IMR-90 (cell line): ENCODE measurements around the gene HMCN1. TPM values are rescaled to one million over a fixed set of nuclear protein-coding genes. Genes with fewer than 3 reads are reported as not detected.

Experiments
- ATAC-seq: fragments of 200-7000 bp; cut with Tn5 transposase; 2 replicates; pipeline ENCODE4 v1.9.1; 2020; ENCODE audit warnings: low read depth, mild to moderate bottlenecking, moderate library complexity
- BruUV-seq: library from RNA; stranded (reverse); fragments of 400-500 nt; replicated peaks from 2 replicates; lab custom pipeline; 2021; lab: Mats Ljungman, UMichigan
- CTCF ChIA-PET: fragments of 300-600 bp; formaldehyde crosslinking; extraction: SDS; loops from one replicate; lab custom pipeline; 2021; ENCODE audit warnings: antibody characterized with exemption; lab: Yijun Ruan, JAX
- POLR2A ChIA-PET: fragments of 300-600 bp; sonication (Branson Sonifier 250); formaldehyde crosslinking; loops from one replicate; lab custom pipeline; 2022; ENCODE audit warnings: antibody characterized with exemption; ENCODE audit not compliant: unreplicated experiment; lab: Charles Lee
- DNase-seq: peaks from one replicate; pipeline ENCODE4 v3.0.0; 2013
- H2AFZ ChIP-seq: replicated peaks from 2 replicates; pipeline ENCODE3; 2013; ENCODE audit warnings: low read length, mild to moderate bottlenecking; ENCODE audit not compliant: poor library complexity
- H2AK5ac ChIP-seq: 2 replicates; pipeline ENCODE4 v1.6.1; 2013; ENCODE audit warnings: low read depth, low read length, inconsistent platforms
- H2AK9ac ChIP-seq: replicated peaks from 2 replicates; pipeline ENCODE3; 2013; ENCODE audit warnings: mild to moderate bottlenecking, low read depth, low read length, moderate library complexity; ENCODE audit not compliant: poor library complexity
- H2BK120ac ChIP-seq: 2 replicates; pipeline ENCODE4 v1.6.1; 2013; ENCODE audit warnings: low read depth, low read length, inconsistent platforms
- H2BK15ac ChIP-seq: 3 replicates; pipeline ENCODE4 v1.6.1; 2013; ENCODE audit warnings: low read depth, low read length, inconsistent platforms
- H2BK20ac ChIP-seq: 2 replicates; pipeline ENCODE4 v1.6.1; 2013; ENCODE audit warnings: low read depth, mild to moderate bottlenecking, inconsistent platforms, low read length, moderate library complexity
- H2BK5ac ChIP-seq: 2 replicates; pipeline ENCODE4 v1.6.1; 2013; ENCODE audit warnings: mild to moderate bottlenecking, low read depth, low read length, inconsistent platforms; ENCODE audit not compliant: poor library complexity, severe bottlenecking
- H3K14ac ChIP-seq: replicated peaks from 2 replicates; pipeline ENCODE4 v1.6.1; 2013; ENCODE audit warnings: low read depth, low read length, inconsistent platforms
- H3K18ac ChIP-seq: 2 replicates; pipeline ENCODE4 v1.6.1; 2013; ENCODE audit warnings: low read depth, low read length, control low read depth
- H3K23ac ChIP-seq: 2 replicates; pipeline ENCODE4 v1.6.1; 2013; ENCODE audit warnings: low read depth, low read length, inconsistent platforms
- H3K27ac ChIP-seq: 2 replicates; pipeline ENCODE4 v1.5.1; 2013; ENCODE audit warnings: mild to moderate bottlenecking, control low read depth, low read length; ENCODE audit not compliant: insufficient read depth
- H3K27me3 ChIP-seq: 2 replicates; pipeline ENCODE4 v1.6.1; 2013; ENCODE audit warnings: low read length; ENCODE audit not compliant: control insufficient read depth, insufficient read depth
- H3K36me3 ChIP-seq: 2 replicates; pipeline ENCODE4 v1.6.1; 2013; ENCODE audit warnings: low read length, mixed read lengths; ENCODE audit not compliant: control insufficient read depth, insufficient read depth
- H3K4ac ChIP-seq: 2 replicates; pipeline ENCODE4 v1.6.1; 2013; ENCODE audit warnings: low read depth, low read length, inconsistent platforms
- H3K4me1 ChIP-seq: 2 replicates; pipeline ENCODE4 v1.6.1; 2013; ENCODE audit warnings: low read length, mixed read lengths; ENCODE audit not compliant: control insufficient read depth, insufficient read depth
- H3K4me2 ChIP-seq: 2 replicates; pipeline ENCODE4 v1.6.1; 2013; ENCODE audit warnings: low read depth, mild to moderate bottlenecking, control low read depth, low read length, moderate library complexity
- H3K4me3 ChIP-seq: 2 replicates; pipeline ENCODE4 v1.5.1; 2013; ENCODE audit warnings: low read depth, mild to moderate bottlenecking, control low read depth, low read length, moderate library complexity; ENCODE audit not compliant: insufficient read depth
- H3K56ac ChIP-seq: 2 replicates; pipeline ENCODE4 v1.6.1; 2013; ENCODE audit warnings: low read length, inconsistent platforms; ENCODE audit not compliant: insufficient read depth; ENCODE audit errors: extremely low read depth
- H3K79me1 ChIP-seq, 2 experiments: 2 replicates each; pipeline ENCODE4 v1.6.1; 2013; ENCODE audit warnings: low read length in 2 of 2, inconsistent platforms in 1 of 2, low read depth in 1 of 2
- H3K9ac ChIP-seq: 2 replicates; pipeline ENCODE4 v1.6.1; 2013; ENCODE audit warnings: low read depth, low read length, control low read depth
- H3K9me1 ChIP-seq: 2 replicates; pipeline ENCODE4 v1.6.1; 2013; ENCODE audit warnings: low read length, inconsistent platforms; ENCODE audit not compliant: insufficient read depth
- H3K9me3 ChIP-seq: 2 replicates; pipeline ENCODE4 v1.6.1; 2013; ENCODE audit warnings: low read length; ENCODE audit not compliant: control insufficient read depth, insufficient read depth
- H4K20me1 ChIP-seq: 2 replicates; pipeline ENCODE4 v1.6.1; 2013; ENCODE audit warnings: low read length, inconsistent platforms; ENCODE audit not compliant: insufficient read depth
- H4K5ac ChIP-seq: 2 replicates; pipeline ENCODE4 v1.6.1; 2013; ENCODE audit warnings: mild to moderate bottlenecking, low read depth, low read length, control low read depth
- H4K8ac ChIP-seq, 2 experiments: 2 replicates each; pipeline ENCODE4 v1.6.1; 2013; ENCODE audit warnings: low read depth in 2 of 2, low read length in 2 of 2, control low read depth in 1 of 2, inconsistent platforms in 1 of 2
- H4K91ac ChIP-seq: 2 replicates; pipeline ENCODE4 v1.6.1; 2013; ENCODE audit warnings: low read depth, low read length, inconsistent platforms; ENCODE audit not compliant: insufficient read depth
- BHLHE40 ChIP-seq: fragments of 150-350 bp; IDR thresholded peaks from 2 replicates; pipeline ENCODE4 v1.6.1; 2016; ENCODE audit warnings: mild to moderate bottlenecking, low read depth, low read length
- CEBPB ChIP-seq: IDR thresholded peaks from 2 replicates; pipeline ENCODE4 v1.6.1; 2012; ENCODE audit warnings: low read depth, low read length, improper control_type of control experiment
- CHD1 ChIP-seq: IDR thresholded peaks from 2 replicates; pipeline ENCODE4 v1.6.1; 2012; ENCODE audit warnings: low read depth, low read length, improper control_type of control experiment
- CTCF ChIP-seq: conservative IDR thresholded peaks from 2 replicates; pipeline ENCODE4 v1.5.1; 2012; ENCODE audit warnings: mild to moderate bottlenecking, low read depth, low read length, improper control_type of control experiment
- ELK1 ChIP-seq: fragments of 150-350 bp; IDR thresholded peaks from 2 replicates; pipeline ENCODE4 v1.6.1; 2016; ENCODE audit warnings: low read depth, mild to moderate bottlenecking, low read length, moderate library complexity, borderline replicate concordance
- FOS ChIP-seq: fragments of 150-350 bp; IDR thresholded peaks from 2 replicates; pipeline ENCODE4 v1.6.1; 2016; ENCODE audit warnings: low read depth, low read length
- MAZ ChIP-seq: IDR thresholded peaks from 2 replicates; pipeline ENCODE4 v1.6.1; 2012; ENCODE audit warnings: low read depth, mild to moderate bottlenecking, low read length, improper control_type of control experiment, moderate library complexity, borderline replicate concordance
- NFE2L2 ChIP-seq: fragments of 150-350 bp; IDR thresholded peaks from 2 replicates; pipeline ENCODE4 v1.6.1; 2016; ENCODE audit warnings: low read depth, mild to moderate bottlenecking, low read length
- POLR2A ChIP-seq: IDR thresholded peaks from 2 replicates; pipeline ENCODE4 v1.6.1; 2012; ENCODE audit warnings: mild to moderate bottlenecking, low read depth, low read length
- RAD21 ChIP-seq: IDR thresholded peaks from 2 replicates; pipeline ENCODE4 v1.6.1; 2012; ENCODE audit warnings: low read length, improper control_type of control experiment
- RCOR1 ChIP-seq: IDR thresholded peaks from 2 replicates; pipeline ENCODE4 v1.6.1; 2012; ENCODE audit warnings: mild to moderate bottlenecking, low read length, improper control_type of control experiment; ENCODE audit not compliant: insufficient replicate concordance
- RFX5 ChIP-seq: IDR thresholded peaks from 2 replicates; pipeline ENCODE4 v1.8.0; 2012; ENCODE audit warnings: low read depth, mild to moderate bottlenecking, low read length, moderate library complexity
- SMC3 ChIP-seq: fragments of 150-350 bp; IDR thresholded peaks from 2 replicates; pipeline ENCODE4 v1.6.1; 2016; ENCODE audit warnings: low read depth, mild to moderate bottlenecking, antibody characterized with exemption, low read length, moderate library complexity
- USF2 ChIP-seq: fragments of 150-350 bp; IDR thresholded peaks from 2 replicates; pipeline ENCODE4 v1.6.1; 2017; ENCODE audit warnings: mild to moderate bottlenecking, antibody characterized with exemption, low read length, low read depth
- WGBS, 2 experiments: methylation state at CpG; one replicate each; pipeline versions ENCODE4 v1.1.5 to v1.1.7; 2013; ENCODE audit warnings: missing lambda C conversion rate in 2 of 2; ENCODE audit not compliant: insufficient read length in 1 of 2; ENCODE audit errors: extremely low coverage in 2 of 2; 5-methylcytosine and 5-hydroxymethylcytosine counted together
- dilution Hi-C: fragments of 300-500 bp; cut with HindIII; formaldehyde crosslinking; loops from one replicate; pipeline ENCODE4 v1.14.3; 2018; ENCODE audit warnings: low sequenced_read_pairs; ENCODE audit not compliant: unreplicated experiment
- in situ Hi-C: fragments of 300-500 bp; cut with MboI; formaldehyde crosslinking; loops from 3 replicates; pipeline ENCODE4 v1.14.3; 2019; ENCODE audit warnings: low sequenced_read_pairs, inconsistent platforms, mixed read lengths
- intact Hi-C: fragments of 100-400 bp; cut with micrococcal nuclease; formaldehyde crosslinking; loops from 2 replicates; pipeline ENCODE4 v1.10.0; 2022
- polyA plus RNA-seq, 3 experiments: library from polyadenylated mRNA; depleted of rRNA; stranded (reverse); fragments of >200 nt; gene quantifications; 2 replicates each; pipeline ENCODE4 v1.2.3, GENCODE V29; 2012; ENCODE audit warnings: low replicate concordance in 1 of 3
- total RNA-seq: library from RNA; depleted of rRNA; stranded (reverse); fragments of >200 nt; gene quantifications from 2 replicates; pipeline ENCODE4 v1.2.3, GENCODE V29; 2012

HMCN1 gene
- total and polyA plus RNA-seq, 2 of the 4 experiments (the other 2 are of a cell fraction) = 6.1 to 11.7 TPM

- H3K56ac ChIP-seq = no peak overlapping the region
- H4K20me1 ChIP-seq = no peaks in the 10 kb centered on the region
- H2AK5ac ChIP-seq = no peak overlapping the region
- H2BK20ac ChIP-seq = no peak overlapping the region
- H3K27me3 ChIP-seq = no peaks in the 10 kb centered on the region
- H2AK9ac ChIP-seq = no peak overlapping the region
- H3K23ac ChIP-seq = no peak overlapping the region
- no peak overlapping the region for H3K27ac ChIP-seq
- intact Hi-C loops = loop anchor here (10.0 kb wide), 1 partner anchor 152 kb away; no protein-coding TSS in a partner anchor
- DNase-seq = no peak
- H3K14ac ChIP-seq = no peak overlapping the region
- no peaks in the 10 kb centered on the region for H3K9me3 ChIP-seq
- no peaks in the 10 kb centered on the region for H3K36me3 ChIP-seq
- ChIA-PET POLR2A (no interaction called here), CTCF (no interaction called here)
- no peak overlapping the region for H4K8ac ChIP-seq
- H2BK5ac ChIP-seq = no peak overlapping the region
- H3K4me1 ChIP-seq = peaks cover 8% of the 10 kb centered on the region
- no peak overlapping the region for H2AFZ ChIP-seq
- H3K9ac ChIP-seq = no peak overlapping the region
- dilution Hi-C loops = no loop called here
- H3K4me2 ChIP-seq = no peak overlapping the region
- no peak overlapping the region for H3K18ac ChIP-seq
- H3K4ac ChIP-seq = no peak overlapping the region
- H4K91ac ChIP-seq = no peak overlapping the region
- in situ Hi-C loops = no loop called here
- H2BK120ac ChIP-seq = no peak overlapping the region
- no peak overlapping the region for H3K4me3 ChIP-seq
- no peak overlapping the region for H4K5ac ChIP-seq
- H2BK15ac ChIP-seq = no peak overlapping the region
- TF ChIP-seq RCOR1 (no peak), POLR2A (no peak), BHLHE40 (no peak), CHD1 (no peak), MAZ (no peak), CTCF (no peak), RFX5 (no peak), NFE2L2 (no peak), ELK1 (no peak), USF2 (no peak), SMC3 (no peak), RAD21 (no peak), CEBPB (no peak), FOS (no peak)
- no peaks in the 10 kb centered on the region for H3K79me1 ChIP-seq
- BruUV-seq = no TSS peak
- H3K9me1 ChIP-seq = no peaks in the 10 kb centered on the region
- no peak for ATAC-seq
- no CpG with 5 or more reads among the region's 2 CpGs for WGBS, 2 experiments
Observed at GRCh38 chr1:185966471-185966870, 232.3 kb downstream of the HMCN1 start.
